Liver (tissue), 3 donors: ENCODE results near the gene CRISPLD2.

ENCODE experiments used
- GABPA ChIP-seq, 2 donors: IDR thresholded peaks in 1 of 2; conservative IDR thresholded peaks in 1 of 2; 2 replicates each; pipeline ENCODE4 v1.6.1; 2016; ENCODE audit warnings: antibody characterized with exemption in 2 of 2, mild to moderate bottlenecking in 1 of 2, moderate library complexity in 1 of 2
- RAD21 ChIP-seq, 2 donors: IDR thresholded peaks; 2 replicates each; pipeline ENCODE4 v1.6.1; 2016; ENCODE audit warnings: antibody characterized with exemption in 2 of 2, mild to moderate bottlenecking in 2 of 2
- RXRA ChIP-seq, 2 donors: IDR thresholded peaks; 2 replicates each; pipeline ENCODE4 v1.6.1; 2017 to 2018; ENCODE audit warnings: antibody characterized with exemption in 2 of 2, mild to moderate bottlenecking in 1 of 2
- SP1 ChIP-seq: IDR thresholded peaks from 2 replicates; pipeline ENCODE4 v1.6.1; 2018; ENCODE audit warnings: antibody characterized with exemption, mild to moderate bottlenecking
- TAF1 ChIP-seq: conservative IDR thresholded peaks from 2 replicates; pipeline ENCODE4 v1.6.1; 2016; ENCODE audit warnings: antibody characterized with exemption, mild to moderate bottlenecking
- TF ChIP-seq, protein P1 (sequence below): fragments of 150-350 bp; IDR thresholded peaks from 2 replicates; pipeline ENCODE4 v1.5.1; 2017; ENCODE audit warnings: improper control_type of control experiment, low read depth, low read length; ENCODE audit not compliant: missing input control
- TF ChIP-seq, protein P2 (sequence below): IDR thresholded peaks from 2 replicates; pipeline ENCODE4 v1.6.1; 2016; ENCODE audit warnings: antibody characterized with exemption
- donor health status: healthy.
- donor health status: healthy.

DNA sequence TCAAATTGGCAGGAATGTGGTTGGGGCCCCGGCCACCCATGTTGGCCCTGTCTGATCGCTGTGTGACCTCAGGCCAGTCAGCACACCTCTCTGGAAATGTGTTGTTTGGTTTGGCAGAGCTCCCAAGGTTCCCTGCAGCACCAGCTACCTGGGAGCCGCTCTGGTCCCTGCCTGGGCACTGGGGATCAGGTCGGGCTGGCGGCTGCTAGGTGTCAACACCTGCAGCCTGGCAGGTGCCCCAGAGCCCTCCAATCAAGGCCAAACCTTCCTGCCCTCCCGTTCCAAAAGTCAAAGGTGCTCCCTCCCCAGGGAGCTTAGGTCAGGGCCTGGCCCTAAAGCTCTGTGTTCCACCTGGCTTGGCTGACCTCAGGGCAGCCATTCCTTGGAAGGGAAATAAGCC, 135.6 kb downstream of the CRISPLD2 start:
- TF ChIP-seq, protein P1, sequence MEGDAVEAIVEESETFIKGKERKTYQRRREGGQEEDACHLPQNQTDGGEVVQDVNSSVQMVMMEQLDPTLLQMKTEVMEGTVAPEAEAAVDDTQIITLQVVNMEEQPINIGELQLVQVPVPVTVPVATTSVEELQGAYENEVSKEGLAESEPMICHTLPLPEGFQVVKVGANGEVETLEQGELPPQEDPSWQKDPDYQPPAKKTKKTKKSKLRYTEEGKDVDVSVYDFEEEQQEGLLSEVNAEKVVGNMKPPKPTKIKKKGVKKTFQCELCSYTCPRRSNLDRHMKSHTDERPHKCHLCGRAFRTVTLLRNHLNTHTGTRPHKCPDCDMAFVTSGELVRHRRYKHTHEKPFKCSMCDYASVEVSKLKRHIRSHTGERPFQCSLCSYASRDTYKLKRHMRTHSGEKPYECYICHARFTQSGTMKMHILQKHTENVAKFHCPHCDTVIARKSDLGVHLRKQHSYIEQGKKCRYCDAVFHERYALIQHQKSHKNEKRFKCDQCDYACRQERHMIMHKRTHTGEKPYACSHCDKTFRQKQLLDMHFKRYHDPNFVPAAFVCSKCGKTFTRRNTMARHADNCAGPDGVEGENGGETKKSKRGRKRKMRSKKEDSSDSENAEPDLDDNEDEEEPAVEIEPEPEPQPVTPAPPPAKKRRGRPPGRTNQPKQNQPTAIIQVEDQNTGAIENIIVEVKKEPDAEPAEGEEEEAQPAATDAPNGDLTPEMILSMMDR = no peak
- TF ChIP-seq, protein P2, sequence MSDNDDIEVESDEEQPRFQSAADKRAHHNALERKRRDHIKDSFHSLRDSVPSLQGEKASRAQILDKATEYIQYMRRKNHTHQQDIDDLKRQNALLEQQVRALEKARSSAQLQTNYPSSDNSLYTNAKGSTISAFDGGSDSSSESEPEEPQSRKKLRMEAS = peak; percentile 62
- TF ChIP-seq SP1 (peak; percentile 66), RXRA (IDR thresholded peaks at IDR 0.05) (peak; percentile 76 to 91), RAD21 (IDR thresholded peaks at IDR 0.05) (peak in 1 of 2 donors; percentile 13), GABPA (IDR thresholded peaks at IDR 0.05 in 1 of 2, conservative IDR thresholded peaks at IDR 0.05 in 1 of 2) (no peak), TAF1 (no peak)
